Testis (tissue), 3 donors: Measurements from ENCODE around the gene GMPPB. TPM values are rescaled to one million over a fixed set of nuclear protein-coding genes. Genes with fewer than 3 reads are reported as not detected.
"Not testable (repeated sequence)": the region's sequence is repeated elsewhere in the genome, so short reads cannot be mapped to it uniquely, and the experiment has no call there.

Source experiments
- DNase-seq: peaks from one replicate; pipeline ENCODE4 v3.0.0-alpha.2; 2019
- H3K27ac ChIP-seq, 2 donors: fragments of 200-600 bp; sonication (generic); one replicate each; pipeline ENCODE4 v1.5.1; 2019
- H3K27me3 ChIP-seq: fragments of 200-600 bp; sonication (generic); one replicate; pipeline ENCODE4 v1.5.1; 2019
- H3K36me3 ChIP-seq: fragments of 200-600 bp; sonication (generic); one replicate; pipeline ENCODE4 v1.5.1; 2017; ENCODE audit warnings: low read depth; ENCODE audit errors: missing control alignments
- H3K4me1 ChIP-seq: fragments of 200-600 bp; sonication (generic); one replicate; pipeline ENCODE4 v1.5.1; 2019
- H3K4me3 ChIP-seq, 2 donors: fragments of 200-600 bp; sonication (generic); one replicate each; pipeline ENCODE4 v1.5.1; 2017 to 2019
- H3K9me3 ChIP-seq: fragments of 200-600 bp; sonication (generic); one replicate; pipeline ENCODE4 v1.5.1; 2017
- POLR2A ChIP-seq: fragments of 450-650 bp; IDR thresholded peaks from one replicate; pipeline ENCODE4 v1.6.1; 2017; ENCODE audit warnings: antibody characterized with exemption, mild to moderate bottlenecking, moderate library complexity
- WGBS, 2 donors: methylation state at CpG; one replicate each; pipeline ENCODE4 v1.1.5; 2018; 5-methylcytosine and 5-hydroxymethylcytosine counted together
- intact Hi-C: fragments of 100-400 bp; cut with DNase I; formaldehyde crosslinking; loops from one replicate; pipeline ENCODE4 v1.15.1; 2023; ENCODE audit warnings: low total_unique reads
- polyA plus RNA-seq: library from polyadenylated mRNA; stranded (reverse); fragments of 350-450 nt; fragmentation: Illumina TruSeq; extraction: RNeasy Lipid Tissue Mini Kit (QIAGEN cat#74804); gene quantifications from one replicate; pipeline ENCODE4 v1.2.3, GENCODE V29; 2014; ENCODE audit warnings: low read depth, low replicate concordance; ENCODE audit not compliant: insufficient read depth
- total RNA-seq, 2 donors: library from RNA; depleted of rRNA; stranded (reverse); fragments of >200 nt; gene quantifications; one replicate each; pipeline ENCODE4 v1.2.3, GENCODE V29; 2016
- TF ChIP-seq, protein P1 (sequence below), 3 experiments: fragments of 450-650 bp in 2 of 3; fragments of 200-600 bp in 1 of 3; sonication (generic) in 1 of 3; IDR thresholded peaks; one replicate each; pipeline ENCODE4 v1.5.1; 2016 to 2019; ENCODE audit warnings: antibody characterized with exemption in 3 of 3, mild to moderate bottlenecking in 2 of 3, moderate library complexity in 1 of 3

The GMPPB gene
- total and polyA plus RNA-seq, 3 donors from 2014 or later, result 15.7 to 23.4 (median 16.8) TPM

DNA sequence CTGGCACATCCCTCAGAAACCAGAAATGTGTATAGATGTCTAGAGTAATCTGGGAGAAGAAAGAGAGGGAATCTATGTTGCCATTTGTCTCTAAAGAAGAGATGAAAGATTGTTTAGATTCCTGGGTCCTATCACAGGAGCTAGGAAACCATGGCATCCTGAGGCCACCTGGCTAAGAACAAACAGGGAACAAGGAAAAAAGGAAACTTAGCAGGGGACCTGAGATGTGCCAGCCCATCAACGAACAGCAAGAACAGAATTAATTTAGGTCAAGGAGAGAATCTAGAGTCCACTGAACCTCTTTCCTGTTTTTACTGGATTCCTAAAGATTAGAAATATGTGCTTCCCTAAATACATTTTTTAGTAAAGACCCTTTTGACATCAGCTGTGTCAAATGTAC is 32.3 kb upstream of the GMPPB start:
- DNase-seq, result no peak
- Histone ChIP-seq H3K9me3 (no peaks in the 10 kb centered on the region), H3K4me3 (no peak overlapping the region), H3K36me3 (no peaks in the 10 kb centered on the region), H3K27ac (peak overlapping the region; percentile 39 to 48), H3K4me1 (peaks cover 51% of the 10 kb centered on the region), H3K27me3 (no peaks in the 10 kb centered on the region)
- 25 to 32% methylated on average over 1 of the region's 1 CpG for WGBS, 2 donors
- intact Hi-C loops, result no loop called here
- TF ChIP-seq, protein P1, sequence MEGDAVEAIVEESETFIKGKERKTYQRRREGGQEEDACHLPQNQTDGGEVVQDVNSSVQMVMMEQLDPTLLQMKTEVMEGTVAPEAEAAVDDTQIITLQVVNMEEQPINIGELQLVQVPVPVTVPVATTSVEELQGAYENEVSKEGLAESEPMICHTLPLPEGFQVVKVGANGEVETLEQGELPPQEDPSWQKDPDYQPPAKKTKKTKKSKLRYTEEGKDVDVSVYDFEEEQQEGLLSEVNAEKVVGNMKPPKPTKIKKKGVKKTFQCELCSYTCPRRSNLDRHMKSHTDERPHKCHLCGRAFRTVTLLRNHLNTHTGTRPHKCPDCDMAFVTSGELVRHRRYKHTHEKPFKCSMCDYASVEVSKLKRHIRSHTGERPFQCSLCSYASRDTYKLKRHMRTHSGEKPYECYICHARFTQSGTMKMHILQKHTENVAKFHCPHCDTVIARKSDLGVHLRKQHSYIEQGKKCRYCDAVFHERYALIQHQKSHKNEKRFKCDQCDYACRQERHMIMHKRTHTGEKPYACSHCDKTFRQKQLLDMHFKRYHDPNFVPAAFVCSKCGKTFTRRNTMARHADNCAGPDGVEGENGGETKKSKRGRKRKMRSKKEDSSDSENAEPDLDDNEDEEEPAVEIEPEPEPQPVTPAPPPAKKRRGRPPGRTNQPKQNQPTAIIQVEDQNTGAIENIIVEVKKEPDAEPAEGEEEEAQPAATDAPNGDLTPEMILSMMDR (IDR thresholded peaks at IDR 0.05), result no peak
- no peak for TF ChIP-seq POLR2A

DNA sequence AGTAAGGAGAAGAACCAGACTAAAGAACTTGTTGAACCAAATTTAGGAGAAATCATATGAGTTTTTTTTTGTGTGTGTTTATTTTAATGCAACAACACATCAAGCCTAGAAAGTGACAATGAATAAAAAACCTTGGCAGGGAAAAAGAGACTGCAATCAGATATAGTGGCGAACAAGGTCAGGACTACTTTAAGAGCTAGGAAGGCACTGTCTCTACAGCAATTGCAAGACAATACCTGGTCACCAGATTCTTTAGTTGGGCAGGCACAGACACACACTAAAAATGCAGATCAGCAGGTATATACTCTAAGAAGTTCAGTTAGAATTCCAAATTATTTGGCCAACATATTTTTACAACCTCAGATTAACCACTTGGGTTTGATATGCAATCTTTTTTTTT is 30.8 kb upstream of the GMPPB start:
- no peak for DNase-seq
- no peak for TF ChIP-seq POLR2A
- TF ChIP-seq, protein P1 (IDR thresholded peaks at IDR 0.05), result no peak
- Histone ChIP-seq H3K27me3 (no peaks in the 10 kb centered on the region), H3K27ac (peak overlapping the region; percentile 55 to 70), H3K4me3 (no peak overlapping the region), H3K9me3 (no peaks in the 10 kb centered on the region), H3K36me3 (no peaks in the 10 kb centered on the region), H3K4me1 (peaks cover 53% of the 10 kb centered on the region)
- intact Hi-C loops, result no loop called here
- WGBS, 2 donors, result 53 to 82% methylated on average over 1 of the region's 1 CpG

DNA sequence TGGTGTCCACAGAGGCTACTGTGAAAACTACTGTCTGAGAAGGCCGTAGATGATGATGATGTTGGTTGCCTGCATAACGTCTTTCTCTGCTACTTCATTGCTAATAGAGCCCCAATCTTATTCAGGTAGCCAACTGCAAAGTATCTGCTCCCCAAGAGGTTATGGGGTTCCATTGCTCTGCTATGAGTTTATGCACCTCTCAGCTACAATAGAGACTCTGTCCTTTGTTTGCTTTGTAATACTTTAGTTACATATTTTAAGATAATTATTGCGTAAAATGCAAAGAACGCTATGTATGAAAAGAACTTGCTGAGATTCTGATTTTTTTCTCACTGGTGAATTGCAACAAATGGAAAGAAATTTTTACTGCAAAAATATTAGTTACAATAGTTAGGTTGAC is 27.8 kb upstream of the GMPPB start:
- no peak for DNase-seq
- peaks cover 55% of the 10 kb centered on the region for H3K4me1 ChIP-seq
- peak overlapping the region; percentile 55 to 70 for H3K27ac ChIP-seq
- WGBS, 2 donors, result 65 to 67% methylated on average over 4 of the region's 4 CpGs
- peaks cover 3% of the 10 kb centered on the region for H3K36me3 ChIP-seq
- H3K9me3 ChIP-seq, result no peaks in the 10 kb centered on the region
- no peak for TF ChIP-seq POLR2A
- TF ChIP-seq, protein P1 (IDR thresholded peaks at IDR 0.05), result no peak
- intact Hi-C loops, result no loop called here
- H3K4me3 ChIP-seq, result no peak overlapping the region
- no peaks in the 10 kb centered on the region for H3K27me3 ChIP-seq

DNA sequence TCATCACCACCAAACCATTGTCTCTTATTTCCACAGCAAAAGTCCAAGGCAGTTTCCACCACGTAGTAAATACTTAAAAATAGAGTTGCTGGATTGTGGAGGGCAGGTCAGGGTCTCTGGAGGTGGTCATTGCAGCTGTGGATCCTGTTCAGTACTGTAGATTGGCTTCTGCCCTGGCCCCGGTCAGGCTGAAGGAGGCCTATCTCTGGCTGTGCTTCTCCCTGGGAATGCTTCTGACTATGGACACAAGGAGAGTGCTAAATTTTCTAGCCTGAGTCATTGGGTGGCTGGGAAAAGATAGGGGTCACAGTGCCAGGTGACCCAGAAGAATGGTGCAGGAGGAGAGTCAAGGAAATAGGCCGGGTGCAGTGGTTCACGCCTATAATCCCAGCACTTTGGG is 26.3 kb upstream of the GMPPB start:
- intact Hi-C loops, result no loop called here
- H3K36me3 ChIP-seq, result peaks cover 3% of the 10 kb centered on the region
- H3K27me3 ChIP-seq, result no peaks in the 10 kb centered on the region
- TF ChIP-seq POLR2A, result no peak
- TF ChIP-seq, protein P1 (IDR thresholded peaks at IDR 0.05), result no peak
- H3K27ac ChIP-seq, result peak overlapping the region; percentile 9 to 70
- H3K9me3 ChIP-seq, result no peaks in the 10 kb centered on the region
- no peak overlapping the region for H3K4me3 ChIP-seq
- peaks cover 45% of the 10 kb centered on the region for H3K4me1 ChIP-seq
- no peak for DNase-seq
- WGBS, 2 donors, result 85 to 91% methylated on average over 4 of the region's 4 CpGs

DNA sequence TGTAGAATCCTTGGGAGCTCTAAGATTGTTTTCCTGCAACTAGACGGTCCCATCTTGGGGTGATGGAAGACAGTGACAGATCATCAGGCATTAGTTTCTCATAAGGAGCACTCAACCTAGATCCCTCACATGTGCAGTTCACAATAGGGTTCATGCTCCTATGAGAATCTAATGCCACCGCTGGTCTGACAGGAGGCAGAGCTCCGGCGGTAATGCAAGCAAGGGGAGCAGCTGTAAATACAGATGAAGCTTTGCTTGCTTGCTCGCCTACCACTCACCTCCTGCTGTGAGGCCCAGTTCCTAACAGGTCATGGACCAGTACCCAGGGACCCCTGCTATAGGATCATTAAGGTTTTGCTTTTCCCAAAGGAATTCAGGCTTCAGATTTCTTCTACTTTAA is 25.1 kb upstream of the GMPPB start:
- H3K27me3 ChIP-seq, H3K4me3 ChIP-seq, H3K9me3 ChIP-seq, H3K36me3 ChIP-seq, H3K27ac ChIP-seq, intact Hi-C loops, DNase-seq: not testable (repeated sequence)
- 88 to 93% methylated on average over 5 of the region's 5 CpGs for WGBS, 2 donors
- peaks cover 38% of the 10 kb centered on the region for H3K4me1 ChIP-seq
